K562 (cell line): Measurements from ENCODE around the gene HOXA7. TPM values are rescaled to one million over a fixed set of nuclear protein-coding genes. Genes with fewer than 3 reads are reported as not detected.

ENCODE experiments used
- ATAC-seq: fragments of 200-7000 bp; cut with Tn5 transposase; 3 replicates; pipeline ENCODE4 v1.9.1; 2020; ENCODE audit warnings: moderate library complexity
- BruUV-seq: library from RNA; stranded (reverse); fragments of 400-500 nt; replicated peaks from 2 replicates; lab custom pipeline; 2021; lab: Mats Ljungman, UMichigan
- CTCF ChIA-PET: fragments of 300-600 bp; formaldehyde crosslinking; extraction: SDS; loops from one replicate; lab custom pipeline; 2021; ENCODE audit warnings: low intra/inter-chr PET ratio; lab: Yijun Ruan, JAX
- POLR2A ChIA-PET: fragments of 300-600, 350-650 bp; sonication (Branson Sonifier 250); formaldehyde crosslinking; extraction: SDS; loops from one replicate; lab custom pipeline; 2021; ENCODE audit warnings: antibody characterized with exemption, inconsistent platforms; lab: Yijun Ruan, JAX
- DNase-seq, 4 experiments: peaks; one replicate each; pipeline versions ENCODE4 v3.0.0 to v3.0.0-alpha.2; 2011 to 2018; ENCODE audit warnings: low spot score in 3 of 4, mixed read lengths in 3 of 4; ENCODE audit errors: extremely low read depth in 1 of 4
- FAIRE-seq: peaks from 2 replicates; lab custom pipeline; 2011; peaks lifted over from hg19 to GRCh38; lab: Jason Lieb, UNC
- H2AFZ ChIP-seq: 2 replicates; pipeline ENCODE4 v1.6.0; 2011; ENCODE audit warnings: low read depth, low read length, control low read depth, inconsistent platforms
- H3K27ac ChIP-seq: fragments of 200-600 bp; 3 replicates; pipeline ENCODE4 v1.8.0; 2011; ENCODE audit warnings: low read depth, mild to moderate bottlenecking, control low read depth, inconsistent platforms, low read length, moderate library complexity, mixed read lengths; ENCODE audit errors: extremely low read depth
- H3K27me3 ChIP-seq, 2 experiments: fragments of 300-600 bp in 1 of 2; 2 replicates in 1 of 2; 3 replicates in 1 of 2; pipeline versions ENCODE4 v1.6.0 to v1.8.0; 2011; ENCODE audit warnings: inconsistent platforms in 2 of 2, low read length in 2 of 2, mild to moderate bottlenecking in 1 of 2, mixed read lengths in 1 of 2, moderate library complexity in 1 of 2; ENCODE audit not compliant: control insufficient read depth in 2 of 2, insufficient read depth in 2 of 2
- H3K36me3 ChIP-seq: fragments of 300-600 bp; 3 replicates; pipeline ENCODE4 v1.8.0; 2011; ENCODE audit warnings: mild to moderate bottlenecking, low read length, inconsistent platforms; ENCODE audit not compliant: control insufficient read depth, insufficient read depth
- H3K4me1 ChIP-seq, 2 experiments: fragments of 200-600 bp in 1 of 2; replicated peaks in 1 of 2; 2 replicates in 1 of 2; 3 replicates in 1 of 2; pipeline versions ENCODE4 v1.5.1 to v1.8.0; 2011; ENCODE audit warnings: inconsistent platforms in 2 of 2, low read length in 2 of 2, mild to moderate bottlenecking in 1 of 2, mixed read lengths in 1 of 2, moderate library complexity in 1 of 2; ENCODE audit not compliant: control insufficient read depth in 2 of 2, insufficient read depth in 2 of 2
- H3K4me2 ChIP-seq: 2 replicates; pipeline ENCODE4 v1.6.1; 2011; ENCODE audit warnings: low read length, control low read depth, inconsistent platforms, mixed read lengths; ENCODE audit not compliant: insufficient read depth
- H3K4me3 ChIP-seq: fragments of 200-600 bp; sonication (generic), shearing (Covaris generic); 2 replicates; pipeline ENCODE4 v1.5.1; 2016; ENCODE audit warnings: control low read depth, inconsistent platforms
- H3K79me2 ChIP-seq: fragments of 200-600 bp; 3 replicates; pipeline ENCODE4 v1.8.0; 2011; ENCODE audit warnings: low read length, inconsistent platforms; ENCODE audit not compliant: control insufficient read depth, insufficient read depth
- H3K9ac ChIP-seq, 2 experiments: 2 replicates each; pipeline versions ENCODE4 v1.6.0 to v1.6.1; 2011; ENCODE audit warnings: low read depth in 2 of 2, low read length in 2 of 2, control low read depth in 1 of 2, inconsistent platforms in 1 of 2, mild to moderate bottlenecking in 1 of 2, mixed read lengths in 1 of 2; ENCODE audit not compliant: insufficient read depth in 1 of 2
- H3K9me1 ChIP-seq: one replicate; pipeline ENCODE4 v1.6.0; 2011; ENCODE audit warnings: inconsistent platforms, mild to moderate bottlenecking, low read length, moderate library complexity; ENCODE audit not compliant: control insufficient read depth, insufficient read depth
- H3K9me3 ChIP-seq: replicated peaks from 2 replicates; pipeline ENCODE4 v1.5.1; 2011; ENCODE audit warnings: low read depth, low read length, inconsistent platforms; ENCODE audit not compliant: control insufficient read depth, insufficient read depth
- H4K20me1 ChIP-seq: replicated peaks from 2 replicates; pipeline ENCODE4 v1.6.1; 2011; ENCODE audit warnings: low read length, inconsistent platforms, mixed read lengths; ENCODE audit not compliant: control insufficient read depth, insufficient read depth
- ELF4 ChIP-seq: fragments of 450-650 bp; formaldehyde crosslinking; IDR thresholded peaks from 2 replicates; pipeline ENCODE4 v1.4.0; 2022; ENCODE audit warnings: missing genetic modification characterization
- HEY1 ChIP-seq: fragments of 250-450 bp; sonication (Bioruptor Pico); IDR thresholded peaks from 2 replicates; pipeline ENCODE4 v1.5.0; 2020; ENCODE audit warnings: mild to moderate bottlenecking, moderate library complexity, borderline replicate concordance
- MTA1 ChIP-seq: fragments of 450-650 bp; IDR thresholded peaks from 2 replicates; pipeline ENCODE4 v1.6.1; 2017; ENCODE audit warnings: borderline replicate concordance
- POLR2AphosphoS2 ChIP-seq: IDR thresholded peaks from 2 replicates; pipeline ENCODE4 v1.6.1; 2012; ENCODE audit warnings: low read length, improper control_type of control experiment
- POLR2H ChIP-seq: IDR thresholded peaks from 2 replicates; pipeline ENCODE4 v1.6.1; 2016; ENCODE audit warnings: missing genetic modification characterization, low read depth, mild to moderate bottlenecking, control low read depth, missing compliant biosample characterization, moderate library complexity
- RBM17 ChIP-seq: fragments of 200-400 bp; formaldehyde crosslinking; IDR thresholded peaks from 2 replicates; pipeline ENCODE4 v1.6.1; 2017; ENCODE audit warnings: low read depth, mild to moderate bottlenecking, low read length, borderline replicate concordance
- RBM25 ChIP-seq: fragments of 200-400 bp; formaldehyde crosslinking; IDR thresholded peaks from 2 replicates; pipeline ENCODE4 v1.6.1; 2018; ENCODE audit warnings: low read length, low read depth, moderate library complexity; ENCODE audit not compliant: severe bottlenecking
- SUPT5H ChIP-seq: fragments of 450-650 bp; IDR thresholded peaks from 2 replicates; pipeline ENCODE4 v1.6.1; 2016
- TOE1 ChIP-seq, 2 experiments: fragments of 450-650 bp in 1 of 2; sonication (generic) in 1 of 2; formaldehyde crosslinking in 1 of 2; IDR thresholded peaks; 2 replicates each; pipeline versions ENCODE4 v1.7.1 to v1.8.0; 2016 to 2022; ENCODE audit warnings: borderline replicate concordance in 2 of 2, mild to moderate bottlenecking in 2 of 2, antibody characterized with exemption in 1 of 2, inconsistent platforms in 1 of 2, low read depth in 1 of 2, missing genetic modification reagents in 1 of 2, moderate library complexity in 1 of 2
- ZNF232 ChIP-seq: sonication (generic); formaldehyde crosslinking; IDR thresholded peaks from 2 replicates; pipeline ENCODE4 v1.8.0; 2022; ENCODE audit warnings: mild to moderate bottlenecking, missing genetic modification reagents
- ZNF239 ChIP-seq: fragments of 250-450 bp; sonication (Bioruptor Pico); IDR thresholded peaks from 2 replicates; pipeline ENCODE4 v1.4.0; 2020; ENCODE audit warnings: mild to moderate bottlenecking
- ZNF707 ChIP-seq: fragments of 250-450 bp; sonication (Bioruptor Pico); conservative IDR thresholded peaks from 2 replicates; pipeline ENCODE4 v1.8.0; 2022; ENCODE audit warnings: inconsistent platforms, mild to moderate bottlenecking, moderate library complexity
- WGBS: fragments of 100-300 bp; shearing (Covaris generic); methylation state at CpG from one replicate; pipeline ENCODE4 v1.1.6; 2016; ENCODE audit warnings: low coverage, mixed read lengths; ENCODE audit not compliant: insufficient coverage; ENCODE audit errors: missing lambda C conversion rate; 5-methylcytosine and 5-hydroxymethylcytosine counted together
- in situ Hi-C: fragments of 300-500 bp; cut with MboI; formaldehyde crosslinking; loops from 4 replicates; pipeline ENCODE4 v1.15.0; 2018; ENCODE audit warnings: inconsistent platforms, mixed read lengths
- intact Hi-C: fragments of 100-400 bp; cut with micrococcal nuclease; formaldehyde crosslinking; loops from 2 replicates; pipeline ENCODE4 v1.14.2; 2022
- polyA plus RNA-seq, 8 experiments: library from polyadenylated mRNA; depleted of rRNA in 4 of 8; stranded (reverse) in 5 of 8; unstranded in 3 of 8; fragments of >200 nt; fragmentation: Nextera tagmentation in 2 of 8; fragmentation: Illumina TruSeq in 1 of 8; extraction: Ambion mirVana in 2 of 8; extraction: Trizol in 1 of 8; gene quantifications; 2 replicates each; pipeline versions ENCODE4 v1.2.1 to v1.2.3, GENCODE V29; 2011 to 2014; ENCODE audit warnings: inconsistent platforms in 1 of 8, missing spikeins in 1 of 8
- total RNA-seq, 7 experiments: library from RNA; depleted of rRNA in 6 of 7; stranded (reverse); fragments of >200 nt in 6 of 7; fragmentation: Illumina TruSeq in 2 of 7; extraction: Trizol in 2 of 7; gene quantifications; 2 replicates each; pipeline versions ENCODE4 v1.2.1 to v1.2.3, GENCODE V29; 2011 to 2021; ENCODE audit warnings: low replicate concordance in 1 of 7

Gene HOXA7
- total and polyA plus RNA-seq, 9 of the 15 experiments (the other 6 are each of a cell fraction or from before 2014, with no cell fraction given) = not detected

- POLR2A ChIA-PET = no interaction called here
- H3K36me3 ChIP-seq = no peaks in the 10 kb centered on the region
- H3K9ac ChIP-seq = no peak overlapping the region
- no peaks in the 10 kb centered on the region for H3K9me1 ChIP-seq
- no peak overlapping the region for H3K4me2 ChIP-seq
- no peak overlapping the region for H3K4me3 ChIP-seq
- no peak for TF ChIP-seq TOE1 (IDR thresholded peaks at IDR 0.05; ENCODE audit: borderline replicate concordance)
- no peak for TF ChIP-seq TOE1 (CRISPR knock-in tag; IDR thresholded peaks at IDR 0.05; ENCODE audit: borderline replicate concordance, low read depth)
- TF ChIP-seq ZNF239 (CRISPR knock-in tag) = no peak
- TF ChIP-seq HEY1 (CRISPR knock-in tag) = no peak
- TF ChIP-seq ZNF232 (CRISPR knock-in tag) = no peak
- no peak for TF ChIP-seq SUPT5H
- TF ChIP-seq POLR2AphosphoS2 = no peak
- TF ChIP-seq RBM17 = no peak
- no peak for TF ChIP-seq RBM25
- TF ChIP-seq ELF4 (CRISPR knock-in tag) = no peak
- no peak for TF ChIP-seq POLR2H (tag)
- no peak for TF ChIP-seq ZNF707 (CRISPR knock-in tag)
- TF ChIP-seq MTA1 = no peak
- TF ChIP-seq, all 486 proteins: peak for 0
- ATAC-seq (no peak), DNase-seq (no peak), FAIRE-seq (no peak)
- H2AFZ ChIP-seq = no peak overlapping the region
- peaks cover 45 to 75% of the 10 kb centered on the region in 2 experiments for H3K27me3 ChIP-seq
- WGBS = 0% methylated on average over 4 of the region's 4 CpGs
- CTCF ChIA-PET = no interaction called here
- intact Hi-C loops = no loop called here
- H3K27ac ChIP-seq = no peak overlapping the region
- no peaks in the 10 kb centered on the region for H3K9me3 ChIP-seq
- in situ Hi-C loops = loop anchor here (5.0 to 10.0 kb wide), 4 partner anchors 371 to 813 kb away; no protein-coding TSS in a partner anchor
- 0 out of 2 replicates have a peak, but pooled peaks cover 8% of the 10 kb centered on the region for H4K20me1 ChIP-seq
- no TSS peak for BruUV-seq
- peaks cover 0 to 17% of the 10 kb centered on the region in 2 experiments; a peak in 2 of 5 replicates for H3K4me1 ChIP-seq
- no peaks in the 10 kb centered on the region for H3K79me2 ChIP-seq
These were observed 47.6 kb upstream of the HOXA7 start for GRCh38 chr7:27203964-27204594.
